Spinal cord (tissue), 10 donors: ENCODE measurements around the gene RPL13. TPM values are rescaled to one million over a fixed set of nuclear protein-coding genes. Genes with fewer than 3 reads are reported as not detected.
A peak's percentile ranks its signal among the peaks of the same experiment; 100 is the strongest.

Experiments
- DNase-seq, 6 donors: peaks; one replicate each; pipeline versions ENCODE4 v3.0.0 to v3.0.0-alpha.2; 2013 to 2015; ENCODE audit warnings: low spot score in 6 of 6, low read depth in 4 of 6
- H3K27ac ChIP-seq: one replicate; pipeline ENCODE4 v1.5.1; 2013; ENCODE audit warnings: low read depth, low read length, control low read depth
- H3K27me3 ChIP-seq: one replicate; pipeline ENCODE4 v1.6.1; 2013; ENCODE audit warnings: low read length; ENCODE audit not compliant: control insufficient read depth, insufficient read depth
- H3K36me3 ChIP-seq: one replicate; pipeline ENCODE4 v1.6.1; 2013; ENCODE audit warnings: low read length; ENCODE audit not compliant: control insufficient read depth, insufficient read depth
- H3K4me1 ChIP-seq: one replicate; pipeline ENCODE4 v1.6.1; 2013; ENCODE audit warnings: low read length; ENCODE audit not compliant: control insufficient read depth, insufficient read depth
- H3K4me3 ChIP-seq: one replicate; pipeline ENCODE4 v1.5.1; 2013; ENCODE audit warnings: low read depth, low read length, control low read depth
- H3K9me3 ChIP-seq: one replicate; pipeline ENCODE4 v1.6.1; 2013; ENCODE audit warnings: low read length; ENCODE audit not compliant: control insufficient read depth, insufficient read depth
- WGBS: methylation state at CpG from one replicate; pipeline ENCODE4 v1.1.5; 2013; ENCODE audit warnings: missing lambda C conversion rate; ENCODE audit not compliant: insufficient coverage; 5-methylcytosine and 5-hydroxymethylcytosine counted together
- polyA plus RNA-seq, 2 donors: library from polyadenylated mRNA; unstranded; fragments of 120-200 nt; gene quantifications; one replicate each; pipeline ENCODE4 v1.2.1, GENCODE V29; 2013; ENCODE audit not compliant: insufficient read length in 2 of 2
- total RNA-seq, 2 donors: library from RNA; depleted of rRNA in 1 of 2; stranded (reverse); fragments of 120-200 nt in 1 of 2; fragments of >200 nt in 1 of 2; gene quantifications; one replicate each; pipeline versions ENCODE4 v1.2.3 to v1.2.4, GENCODE V29; 2013 to 2014
- donor health status: healthy.

RPL13 gene
- total and polyA plus RNA-seq, 4 donors = 1,019 to 2,411 (median 1,920) TPM

DNA sequence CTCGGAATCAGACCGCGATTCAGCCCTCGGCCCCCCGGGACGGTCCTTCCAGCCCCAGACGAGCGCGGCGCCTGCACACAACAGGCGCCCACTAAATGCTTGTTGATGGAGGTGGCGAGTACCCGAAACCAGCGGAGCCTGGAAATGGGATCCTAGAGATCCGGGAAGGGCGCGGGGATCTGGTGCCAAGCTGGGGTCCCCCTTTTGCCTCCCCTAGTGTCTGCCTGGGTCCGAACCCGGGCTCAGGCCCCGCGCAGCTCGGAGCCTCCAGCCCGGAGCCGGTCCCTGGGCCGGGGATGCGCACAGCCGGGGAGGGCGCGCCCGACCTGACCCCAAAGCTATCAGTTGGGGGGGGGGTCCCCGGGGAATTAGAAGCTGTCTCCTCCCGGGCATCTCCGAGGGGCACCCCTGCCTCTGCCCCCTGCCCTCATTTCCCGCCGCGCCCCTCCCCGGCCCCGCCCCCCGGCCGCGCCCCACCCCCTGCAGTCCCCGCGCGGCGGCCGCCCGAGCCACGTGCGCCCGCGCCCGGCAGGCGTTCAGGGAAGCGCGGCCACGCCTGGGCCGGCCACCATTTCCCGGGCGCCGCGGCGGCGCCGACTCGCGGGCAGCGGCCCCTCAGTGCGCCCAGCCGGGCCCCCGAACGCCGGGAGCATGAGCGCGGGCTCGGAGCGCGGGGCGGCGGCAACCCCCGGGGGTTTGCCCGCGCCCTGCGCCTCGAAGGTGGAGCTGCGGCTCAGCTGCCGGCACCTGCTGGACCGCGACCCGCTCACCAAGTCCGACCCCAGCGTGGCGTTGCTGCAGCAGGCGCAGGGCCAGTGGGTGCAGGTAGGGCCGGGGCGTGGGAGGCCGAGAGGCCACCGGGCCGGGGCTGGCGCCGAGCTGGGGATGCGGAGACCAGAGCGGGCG, 15.0 kb downstream of the RPL13 start, which contains the start of gene CPNE7:
CPNE7 (plus strand) TSS at position 512 of the 906 bp plus-strand sequence; CDS start at position 652, 140 bp downstream.
- peaks cover 33% of the 10 kb centered on the region for H3K27me3 ChIP-seq
- H3K4me1 ChIP-seq = peaks cover 18% of the 10 kb centered on the region
- H3K9me3 ChIP-seq = no peaks in the 10 kb centered on the region
- H3K4me3 ChIP-seq = no peak within 1 kb of the TSS
- H3K27ac ChIP-seq = no peak within 1 kb of the TSS
- WGBS = under 1% methylated on average over 101 of the region's 103 CpGs
- H3K36me3 ChIP-seq = peaks cover 12% of the 10 kb centered on the region
- peak in 1 of 6 donors; percentile 35 for DNase-seq

DNA sequence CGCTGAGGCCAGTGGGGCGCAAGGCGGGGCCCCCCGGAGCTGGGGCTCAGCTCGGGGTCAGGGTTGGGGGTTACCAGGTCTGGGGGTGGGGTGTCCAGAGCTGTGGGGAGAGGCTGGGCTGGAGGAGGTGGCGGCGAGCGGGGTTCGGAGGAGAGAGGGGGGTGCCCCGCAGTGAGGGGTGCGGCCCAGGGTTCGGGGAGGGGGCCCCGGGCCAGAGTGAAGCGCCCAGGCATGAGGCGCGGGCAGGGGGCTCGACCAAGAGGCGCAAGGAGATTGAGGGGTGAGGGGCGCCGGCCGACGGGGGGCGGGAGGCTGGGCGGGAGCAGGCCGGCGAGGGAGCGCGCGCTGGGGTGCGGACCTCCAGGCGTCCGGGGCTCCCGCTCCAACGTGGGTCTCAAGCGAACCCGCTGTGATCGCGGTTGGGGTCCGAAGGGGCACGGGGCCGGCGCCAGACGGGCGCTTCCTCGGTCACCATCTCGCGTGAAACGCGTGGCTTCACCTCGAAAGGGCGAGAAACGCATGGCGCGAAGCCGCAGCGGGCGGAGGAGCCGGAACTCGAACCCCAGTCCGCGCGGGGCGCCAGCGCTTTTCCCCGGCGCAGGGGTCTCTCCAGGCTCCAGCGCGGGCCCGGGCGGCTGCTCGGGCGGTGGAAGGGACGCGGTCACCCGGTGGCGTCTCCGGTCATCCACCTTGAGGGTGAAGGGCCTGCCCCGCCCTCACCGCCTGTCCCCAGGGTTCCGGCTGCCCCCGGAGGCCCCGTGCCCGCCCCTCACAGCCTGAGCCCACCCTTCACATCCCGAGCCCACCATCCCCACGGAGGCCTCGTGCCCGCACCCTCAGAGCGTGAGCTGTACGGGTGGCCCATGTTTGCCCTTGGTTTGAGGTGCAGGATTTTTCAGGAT, 15.9 kb downstream of the RPL13 start:
- Histone ChIP-seq H3K9me3 (no peaks in the 10 kb centered on the region), H3K4me3 (no peak overlapping the region), H3K27ac (no peak overlapping the region), H3K27me3 (peaks cover 31% of the 10 kb centered on the region), H3K4me1 (peaks cover 18% of the 10 kb centered on the region), H3K36me3 (peaks cover 14% of the 10 kb centered on the region)
- DNase-seq = no peak
- 11% methylated on average over 88 of the region's 89 CpGs for WGBS

- WGBS = 91% methylated on average over 24 of the region's 25 CpGs
- H3K27me3 ChIP-seq = peaks cover 29% of the 10 kb centered on the region
- H3K9me3 ChIP-seq = no peaks in the 10 kb centered on the region
Measured at GRCh38 chr16:89577055-89577759, 16.7 kb downstream of the RPL13 start.

GRCh38 chr16:89579351-89579750, 18.9 kb downstream of the RPL13 start:
- 91% methylated on average over 15 of the region's 15 CpGs for WGBS
- Histone ChIP-seq H3K4me3 (no peak overlapping the region), H3K4me1 (peaks cover 11% of the 10 kb centered on the region), H3K36me3 (peaks cover 38% of the 10 kb centered on the region), H3K27ac (no peak overlapping the region), H3K27me3 (peaks cover 17% of the 10 kb centered on the region), H3K9me3 (no peaks in the 10 kb centered on the region)
- no peak for DNase-seq

More at GRCh38 chr16:89577055-89577759, 16.7 kb downstream of the RPL13 start:
- Histone ChIP-seq H3K4me3 (no peak overlapping the region), H3K27ac (no peak overlapping the region), H3K36me3 (peaks cover 16% of the 10 kb centered on the region), H3K4me1 (peaks cover 18% of the 10 kb centered on the region)
- no peak for DNase-seq

- H3K4me3 ChIP-seq = no peak overlapping the region
- WGBS = 89% methylated on average over 32 of the region's 33 CpGs
- H3K27ac ChIP-seq = no peak overlapping the region
Measured at GRCh38 chr16:89581045-89581695, 20.7 kb downstream of the RPL13 start.

GRCh38 chr16:89581861-89582563, 21.5 kb downstream of the RPL13 start:
- Histone ChIP-seq H3K27me3 (no peaks in the 10 kb centered on the region), H3K4me3 (no peak overlapping the region), H3K9me3 (no peaks in the 10 kb centered on the region), H3K4me1 (no peaks in the 10 kb centered on the region), H3K36me3 (peaks cover 53% of the 10 kb centered on the region), H3K27ac (no peak overlapping the region)
- 84% methylated on average over 13 of the region's 15 CpGs for WGBS
- DNase-seq = no peak

More at GRCh38 chr16:89581045-89581695, 20.7 kb downstream of the RPL13 start:
- Histone ChIP-seq H3K36me3 (peaks cover 49% of the 10 kb centered on the region), H3K9me3 (no peaks in the 10 kb centered on the region), H3K4me1 (no peaks in the 10 kb centered on the region), H3K27me3 (peaks cover 6% of the 10 kb centered on the region)
- DNase-seq = no peak

GRCh38 chr16:89582614-89583196, 22.2 kb downstream of the RPL13 start:
- Histone ChIP-seq H3K9me3 (no peaks in the 10 kb centered on the region), H3K27ac (no peak overlapping the region), H3K36me3 (peaks cover 51% of the 10 kb centered on the region), H3K4me3 (no peak overlapping the region), H3K27me3 (no peaks in the 10 kb centered on the region), H3K4me1 (no peaks in the 10 kb centered on the region)
- WGBS = 86% methylated on average over 17 of the region's 19 CpGs
- DNase-seq = no peak

- H3K9me3 ChIP-seq = no peaks in the 10 kb centered on the region
- H3K4me1 ChIP-seq = no peaks in the 10 kb centered on the region
- H3K27ac ChIP-seq = no peak overlapping the region
- H3K36me3 ChIP-seq = peaks cover 54% of the 10 kb centered on the region
- DNase-seq = no peak
- H3K27me3 ChIP-seq = no peaks in the 10 kb centered on the region
- WGBS = 92% methylated on average over 36 of the region's 36 CpGs
- no peak overlapping the region for H3K4me3 ChIP-seq
Measured at GRCh38 chr16:89583197-89583894, 22.9 kb downstream of the RPL13 start.
